HCT116 (cell line): ENCODE data around the gene TMEM186. TPM values are rescaled to one million over a fixed set of nuclear protein-coding genes. Genes with fewer than 3 reads are reported as not detected.
A peak's percentile ranks its signal among the peaks of the same experiment; 100 is the strongest.

ENCODE experiments used
- ATAC-seq: fragments of 200-7000 bp; cut with Tn5 transposase; 2 replicates; pipeline ENCODE4 v1.9.1; 2020; ENCODE audit warnings: mild to moderate bottlenecking, moderate library complexity
- BruUV-seq: library from RNA; stranded (reverse); fragments of 400-500 nt; replicated peaks from 2 replicates; lab custom pipeline; 2021; lab: Mats Ljungman, UMichigan
- CTCF ChIA-PET: fragments of 300-600 bp; sonication (Branson Sonifier 250); formaldehyde crosslinking; loops from one replicate; lab custom pipeline; 2021; ENCODE audit warnings: antibody characterized with exemption; lab: Charles Lee
- POLR2A ChIA-PET: fragments of 300-600, 350-600 bp; sonication (Branson Sonifier 250); formaldehyde crosslinking; loops from one replicate; lab custom pipeline; 2021; ENCODE audit warnings: antibody characterized with exemption; lab: Charles Lee
- RAD21 ChIA-PET, 2 experiments: fragments of 300-600 bp; sonication (Branson Sonifier 250); formaldehyde crosslinking; loops; one replicate each; lab custom pipeline; 2023; ENCODE audit warnings: low total read pairs in 2 of 2; ENCODE audit not compliant: uncharacterized antibody in 2 of 2, unreplicated experiment in 2 of 2, low non-redundant PET in 1 of 2; lab: Charles Lee
- DNase-seq: peaks from one replicate; pipeline ENCODE4 v3.0.0-alpha.2; 2010; ENCODE audit warnings: low read depth, low spot score
- H2AFZ ChIP-seq: fragments of 200-600 bp; shearing (Covaris generic), sonication (generic); 2 replicates; pipeline ENCODE4 v1.6.1; 2017; ENCODE audit warnings: low read depth, mixed run types, mixed read lengths, antibody characterized with exemption, low read length; ENCODE audit not compliant: poor library complexity, severe bottlenecking
- H3K27ac ChIP-seq: 2 replicates; pipeline ENCODE4 v1.5.1; 2012; ENCODE audit warnings: low read depth, low read length
- H3K27me3 ChIP-seq: fragments of 200-600 bp; sonication (generic); 2 replicates; pipeline ENCODE4 v1.6.1; 2016; ENCODE audit warnings: mixed run types, low read length, mixed read lengths; ENCODE audit not compliant: insufficient read depth
- H3K36me3 ChIP-seq, 2 experiments: fragments of 200-500 bp in 1 of 2; fragments of 200-600 bp in 1 of 2; sonication (Bioruptor generic) in 1 of 2; sonication (generic) in 1 of 2; 2 replicates each; pipeline versions ENCODE4 v1.5.1 to v1.6.1; 2014 to 2016; ENCODE audit warnings: low read length in 2 of 2, inconsistent platforms in 1 of 2, mixed read lengths in 1 of 2, mixed run types in 1 of 2; ENCODE audit not compliant: insufficient read depth in 2 of 2, control insufficient read depth in 1 of 2
- H3K4me1 ChIP-seq, 2 experiments: fragments of 200-600 bp in 1 of 2; sonication (generic) in 1 of 2; 2 replicates each; pipeline versions ENCODE4 v1.5.1 to v1.6.1; 2012 to 2017; ENCODE audit warnings: low read length in 2 of 2, inconsistent platforms in 1 of 2, mild to moderate bottlenecking in 1 of 2, mixed read lengths in 1 of 2, mixed run types in 1 of 2, moderate library complexity in 1 of 2; ENCODE audit not compliant: insufficient read depth in 2 of 2, control insufficient read depth in 1 of 2
- H3K4me2 ChIP-seq: fragments of 200-600 bp; sonication (generic); 2 replicates; pipeline ENCODE4 v1.6.1; 2017; ENCODE audit warnings: mixed run types, low read length, mixed read lengths
- H3K4me3 ChIP-seq, 2 experiments: fragments of 200-600 bp in 1 of 2; sonication (generic) in 1 of 2; replicated peaks in 1 of 2; 2 replicates each; pipeline ENCODE4 v1.5.1; 2011 to 2016; ENCODE audit warnings: low read length in 2 of 2, control low read depth in 1 of 2, low read depth in 1 of 2, mild to moderate bottlenecking in 1 of 2, mixed read lengths in 1 of 2, mixed run types in 1 of 2
- H3K79me2 ChIP-seq: fragments of 200-600 bp; sonication (generic); 2 replicates; pipeline ENCODE4 v1.6.1; 2017; ENCODE audit warnings: mild to moderate bottlenecking, mixed run types, low read length, moderate library complexity, mixed read lengths; ENCODE audit not compliant: insufficient read depth
- H3K9ac ChIP-seq: fragments of 200-600 bp; sonication (generic); 2 replicates; pipeline ENCODE4 v1.6.1; 2016; ENCODE audit warnings: low read length, mixed read lengths
- H3K9me2 ChIP-seq: fragments of 200-600 bp; sonication (generic), shearing (Covaris generic); 2 replicates; pipeline ENCODE4 v1.6.1; 2017; ENCODE audit warnings: mixed run types, mild to moderate bottlenecking, moderate library complexity; ENCODE audit not compliant: insufficient read depth
- H3K9me3 ChIP-seq, 2 experiments: fragments of 200-500 bp in 1 of 2; fragments of 200-600 bp in 1 of 2; sonication (Bioruptor generic) in 1 of 2; sonication (generic) in 1 of 2; 2 replicates each; pipeline ENCODE4 v1.6.1; 2014 to 2017; ENCODE audit warnings: low read length in 2 of 2, mixed read lengths in 2 of 2, inconsistent platforms in 1 of 2, low read depth in 1 of 2, mild to moderate bottlenecking in 1 of 2, mixed run types in 1 of 2, moderate library complexity in 1 of 2; ENCODE audit not compliant: control insufficient read depth in 1 of 2, insufficient read depth in 1 of 2
- H4K20me1 ChIP-seq: fragments of 200-600 bp; sonication (generic), shearing (Covaris generic); 2 replicates; pipeline ENCODE4 v1.6.1; 2017; ENCODE audit warnings: mixed run types, mild to moderate bottlenecking, moderate library complexity; ENCODE audit not compliant: insufficient read depth
- ELF1 ChIP-seq: IDR thresholded peaks from 2 replicates; pipeline ENCODE4 v1.6.1; 2012; ENCODE audit warnings: low read depth, borderline replicate concordance
- EZH2 ChIP-seq: fragments of 200-600 bp; sonication (generic); IDR thresholded peaks from 2 replicates; pipeline ENCODE4 v1.6.1; 2017; ENCODE audit warnings: antibody characterized with exemption, mixed run types
- EZH2phosphoT487 ChIP-seq: fragments of 200-600 bp; IDR thresholded peaks from 2 replicates; pipeline ENCODE4 v1.6.1; 2018; ENCODE audit warnings: antibody characterized with exemption, borderline replicate concordance
- JUND ChIP-seq: IDR thresholded peaks from 2 replicates; pipeline ENCODE4 v1.6.1; 2012
- MAX ChIP-seq: IDR thresholded peaks from 2 replicates; pipeline ENCODE4 v1.6.1; 2012
- POLR2AphosphoS5 ChIP-seq: IDR thresholded peaks from 2 replicates; pipeline ENCODE4 v1.6.1; 2011; ENCODE audit warnings: mild to moderate bottlenecking, low read depth, low read length, moderate library complexity
- RAD21 ChIP-seq: IDR thresholded peaks from 2 replicates; pipeline ENCODE4 v1.6.1; 2012; ENCODE audit warnings: low read depth, mild to moderate bottlenecking
- REST ChIP-seq: IDR thresholded peaks from 2 replicates; pipeline ENCODE4 v1.6.1; 2012; ENCODE audit warnings: low read depth
- SP1 ChIP-seq: IDR thresholded peaks from 2 replicates; pipeline ENCODE4 v1.6.1; 2012; ENCODE audit warnings: low read depth
- SRF ChIP-seq: IDR thresholded peaks from 2 replicates; pipeline ENCODE4 v1.6.1; 2012; ENCODE audit warnings: low read depth
- TCF7L2 ChIP-seq: IDR thresholded peaks from 2 replicates; pipeline ENCODE4 v1.7.0; 2011; ENCODE audit warnings: borderline replicate concordance, inconsistent platforms; ENCODE audit not compliant: insufficient read depth, insufficient read length; ENCODE audit errors: extremely low read depth
- YY1 ChIP-seq: IDR thresholded peaks from 2 replicates; pipeline ENCODE4 v1.6.1; 2011; ENCODE audit warnings: low read length, low read depth, moderate library complexity, mild to moderate bottlenecking; ENCODE audit not compliant: insufficient replicate concordance; ENCODE audit errors: extremely low read depth
- intact Hi-C: fragments of 100-400 bp; cut with micrococcal nuclease; formaldehyde crosslinking; loops from 2 replicates; pipeline ENCODE4 v1.10.0; 2022
- total RNA-seq: library from RNA; stranded (reverse); gene quantifications from one replicate; pipeline ENCODE4 v1.2.1, GENCODE V29; 2021; ENCODE audit not compliant: unreplicated experiment

The TMEM186 gene
- total RNA-seq, 1 experiment from 2014 or later = 14.0 TPM

- H2AFZ ChIP-seq = no peak overlapping the region
- no peak for TF ChIP-seq EZH2phosphoT487
- no peak for TF ChIP-seq EZH2
- TF ChIP-seq JUND = no peak
- no peak for TF ChIP-seq ELF1
- TF ChIP-seq RAD21 = no peak
- TF ChIP-seq SRF = no peak
- TF ChIP-seq SP1 = no peak
- no peak for TF ChIP-seq TCF7L2
- TF ChIP-seq POLR2AphosphoS5 = no peak
- no peak for TF ChIP-seq YY1
- no peak for TF ChIP-seq REST
- no peak for TF ChIP-seq MAX
- H3K27me3 ChIP-seq = no peaks in the 10 kb centered on the region
- RAD21 ChIA-PET = no interaction called here
- POLR2A ChIA-PET = no interaction called here
- no peak overlapping the region for H3K27ac ChIP-seq
- no peak overlapping the region for H3K4me3 ChIP-seq
- no peaks in the 10 kb centered on the region for H3K9me3 ChIP-seq
- H3K4me1 ChIP-seq = peaks cover 12 to 24% of the 10 kb centered on the region in 2 experiments
- H3K9me2 ChIP-seq = no peaks in the 10 kb centered on the region
- H3K4me2 ChIP-seq = peak overlapping the region; percentile 80
- peaks cover under 1% of the 10 kb centered on the region; the same call in 1 of the 2 replicates for H4K20me1 ChIP-seq
- BruUV-seq = no TSS peak
- no peak overlapping the region for H3K9ac ChIP-seq
- peaks cover under 1 to 8% of the 10 kb centered on the region in 2 experiments; a peak in 2 of 4 replicates for H3K36me3 ChIP-seq
- CTCF ChIA-PET = no interaction called here
- ATAC-seq = no peak
- H3K79me2 ChIP-seq = peaks cover 58% of the 10 kb centered on the region
- DNase-seq = no peak
- intact Hi-C loops = no loop called here
These were observed 1.6 kb downstream of the TMEM186 start for GRCh38 chr16:8795818-8796217.
